Stimulated activated CD4-positive, alpha-beta T cell treated with anti-CD3 and anti-CD28 coated beads, Interleukin-12 subunit alpha, Interleukin-12 subunit beta, amount 100 ng/mL, for 4 hours (primary cell): ENCODE measurements around the gene ALLC.
"Not testable (repeated sequence)": the region's sequence is repeated elsewhere in the genome, so short reads cannot be mapped to it uniquely, and the experiment has no call there.

Source experiments
- DNase-seq: peaks from one replicate; pipeline ENCODE4 v3.0.0-alpha.2; 2020

The ALLC gene

DNA sequence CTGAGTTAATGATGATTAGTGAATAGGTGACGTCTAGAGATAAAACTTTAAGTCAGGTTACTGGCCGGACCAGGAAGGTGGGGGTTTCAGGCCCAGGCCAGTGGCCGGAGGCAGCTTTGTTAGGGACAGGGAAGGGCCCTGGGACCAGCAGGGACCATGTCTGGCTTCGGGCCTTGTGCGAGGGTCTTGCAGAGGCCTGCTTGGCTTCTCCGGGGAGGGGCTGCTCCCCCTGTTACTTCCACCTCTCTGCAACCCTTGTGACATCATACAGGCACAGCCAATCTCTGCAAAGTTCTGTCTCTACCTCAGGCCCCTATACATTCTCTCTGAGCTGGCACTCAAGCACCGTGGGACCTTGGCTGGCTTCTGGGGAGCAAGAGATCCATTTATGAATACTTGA is at the start of gene ALLC:
TSS of gene ALLC (plus strand) at position 320 of the 400 bp plus-strand sequence. CDS start 12,958 bp downstream, outside the sequence.
- DNase-seq: no peak

DNA sequence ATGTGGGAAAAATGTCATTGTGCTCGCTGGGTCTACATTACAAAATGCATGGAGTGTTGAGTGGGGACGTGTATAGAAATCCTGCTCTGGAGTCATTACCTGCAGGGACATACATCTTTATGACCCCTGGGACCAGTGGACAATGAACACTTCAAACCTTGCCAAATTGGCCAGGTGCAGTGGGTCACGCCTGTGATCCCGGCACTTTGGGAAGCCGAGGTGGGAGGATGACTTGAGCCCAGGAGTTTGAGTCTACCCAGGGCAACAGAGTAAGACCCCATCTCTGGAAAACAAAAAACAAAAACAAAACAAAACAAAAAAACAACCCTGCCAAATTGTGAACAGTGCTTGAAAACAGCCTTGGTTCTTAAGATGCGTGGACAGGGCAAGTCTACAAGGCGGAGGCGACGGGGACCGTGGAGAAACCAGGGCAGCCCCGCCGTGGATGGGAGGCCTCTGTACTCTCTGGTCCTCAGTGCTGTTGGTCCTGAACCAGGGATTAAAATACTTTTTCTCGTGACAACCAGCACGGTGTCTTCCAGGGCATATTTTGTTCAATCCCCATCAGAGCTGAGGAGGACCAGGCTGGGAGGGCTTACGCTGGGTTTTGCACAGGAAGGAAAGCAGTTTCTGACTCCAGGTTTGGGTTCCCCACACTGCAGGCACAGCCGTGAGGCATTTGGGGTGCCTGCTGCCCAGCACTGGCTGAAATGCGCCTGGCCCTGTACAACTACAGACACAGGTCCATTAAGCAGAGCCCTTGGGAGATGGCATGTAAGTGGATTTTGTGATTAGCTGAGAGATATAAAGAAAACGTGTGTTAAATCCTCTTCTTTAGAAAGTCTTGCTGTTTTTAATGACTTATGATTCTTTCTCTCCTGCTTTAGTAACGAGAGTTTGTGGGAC is 49.4 kb upstream of the ALLC start:
- DNase-seq: no peak

DNA sequence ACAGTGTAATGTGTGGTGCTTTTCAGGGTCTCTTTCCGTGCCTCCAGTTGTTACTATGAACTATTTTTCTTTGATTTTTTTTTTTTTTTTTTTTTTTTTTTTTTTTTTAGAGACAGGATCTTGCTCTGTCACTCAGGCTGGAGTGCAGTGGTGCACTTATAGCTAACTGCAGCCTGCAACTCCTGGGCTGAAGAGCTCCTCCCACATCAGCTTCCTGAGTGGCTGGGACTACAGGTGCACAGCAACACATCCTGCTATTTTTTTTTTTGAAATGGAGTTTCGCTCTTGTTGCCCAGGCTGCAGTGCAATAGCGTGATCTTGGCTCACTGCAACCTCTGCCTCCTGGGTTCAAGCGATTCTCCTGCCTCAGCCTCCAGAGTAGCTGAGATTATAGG is 48.7 kb upstream of the ALLC start:
- DNase-seq: not testable (repeated sequence)

DNA sequence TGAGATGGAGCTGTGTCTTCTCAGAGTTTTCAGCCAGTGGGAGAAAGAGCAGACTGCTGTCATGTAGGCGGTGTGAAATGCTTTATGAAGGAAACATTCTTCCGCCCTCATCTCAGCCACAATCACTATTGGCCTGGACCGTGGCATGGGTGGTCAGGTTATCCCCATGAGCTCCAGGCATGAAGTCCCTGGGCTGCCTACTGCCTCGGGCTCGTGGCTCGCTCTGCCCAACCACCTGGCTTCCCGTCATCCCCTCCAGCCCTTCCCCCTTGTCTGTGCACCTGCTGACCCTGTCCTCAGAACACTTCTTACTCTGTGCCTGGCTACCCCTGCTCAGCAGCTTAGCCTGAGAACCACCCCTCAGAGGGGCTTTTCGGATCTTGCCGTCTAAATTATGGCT is 47.6 kb upstream of the ALLC start:
- DNase-seq: no peak

DNA sequence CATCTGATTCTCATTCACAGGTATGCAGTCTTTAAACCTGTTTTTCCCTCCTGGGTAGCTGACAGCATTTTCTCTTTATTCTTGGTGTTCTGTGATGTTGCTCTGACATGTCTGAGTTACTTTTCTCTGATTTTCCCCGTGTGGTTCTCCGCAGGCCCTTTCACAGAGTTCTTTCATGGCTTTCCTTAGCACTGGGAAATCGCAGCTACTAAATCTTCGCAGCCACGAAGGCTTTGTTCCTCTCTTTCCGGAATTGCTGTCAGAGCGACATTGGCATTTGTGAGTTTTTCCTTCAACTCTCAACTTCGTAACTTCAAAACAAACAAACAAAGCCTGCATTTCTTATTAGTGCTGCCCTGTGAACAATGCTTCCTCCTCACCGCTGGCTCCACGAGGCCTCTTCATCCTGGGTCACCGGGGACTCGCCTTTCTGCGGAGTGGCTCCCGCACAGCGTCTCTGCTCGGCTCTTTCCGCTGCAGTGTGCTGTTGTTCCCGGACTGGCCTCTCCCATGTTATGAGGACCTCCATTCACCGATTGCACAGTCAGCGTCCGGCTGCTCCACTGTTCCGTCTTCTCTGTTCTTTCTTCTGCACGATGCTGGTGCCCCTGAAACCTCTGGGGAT is 47.0 kb upstream of the ALLC start:
- DNase-seq: no peak

DNA sequence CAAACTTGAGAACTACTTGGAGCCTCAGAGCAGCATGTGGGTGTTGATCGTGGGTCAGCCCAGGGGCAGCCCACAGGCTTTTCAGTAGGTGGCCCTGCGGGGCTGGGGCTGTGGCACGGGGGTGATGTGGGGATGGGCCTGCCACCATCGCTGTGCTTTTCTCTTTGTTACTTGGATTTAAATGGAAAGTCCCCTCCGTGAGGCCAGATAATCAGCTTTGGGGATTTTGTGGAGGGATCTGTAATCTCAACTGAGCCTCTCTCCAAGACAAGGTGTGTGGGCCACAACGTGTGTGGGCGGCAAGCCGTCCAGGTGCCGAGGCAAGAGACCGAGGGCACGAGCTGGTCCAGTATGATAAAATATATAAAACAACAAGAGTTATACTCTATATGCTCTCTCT is 46.4 kb upstream of the ALLC start:
- no peak for DNase-seq

DNA sequence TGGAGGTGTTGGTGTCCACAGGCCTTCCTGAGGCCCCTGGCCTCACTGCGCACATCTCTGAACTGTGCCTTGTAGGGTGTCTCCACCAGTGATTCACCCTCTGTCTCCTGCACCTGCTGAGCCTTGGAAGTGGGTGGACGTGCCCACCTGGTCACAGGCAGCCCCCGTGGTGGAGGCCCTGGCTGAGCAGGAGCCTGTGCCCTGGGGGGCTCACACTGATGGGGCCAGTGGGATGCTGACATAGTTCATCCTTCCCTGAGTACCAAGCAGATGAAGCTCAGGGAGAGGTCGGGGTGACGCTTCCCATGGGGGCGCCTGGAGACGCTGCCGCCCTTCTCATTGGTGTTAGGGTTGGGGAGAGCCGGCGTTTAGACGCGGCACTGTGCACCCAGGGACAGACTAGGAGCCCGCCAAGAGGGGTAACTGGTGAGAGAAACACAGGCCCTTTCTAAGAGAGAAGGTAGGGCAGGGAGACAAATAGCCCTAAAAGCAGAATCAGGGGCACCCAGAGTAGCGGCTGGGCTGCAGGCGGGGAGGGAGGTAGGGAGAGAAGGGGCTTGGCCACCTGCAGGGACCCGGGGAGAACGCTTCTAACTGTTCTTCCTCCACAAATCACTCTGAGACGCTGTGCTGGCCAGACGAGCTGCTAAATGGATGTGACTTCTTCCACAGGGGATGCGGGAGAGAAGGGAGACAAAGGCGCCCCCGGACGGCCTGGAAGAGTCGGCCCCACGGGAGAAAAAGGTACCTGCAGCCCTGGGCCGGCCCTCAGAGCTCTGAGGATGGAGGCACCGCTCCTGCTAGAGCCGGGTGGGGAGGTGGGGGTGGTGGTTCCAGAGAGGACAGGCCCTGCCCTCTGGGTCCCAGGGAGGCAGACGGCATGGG is 45.1 kb upstream of the ALLC start:
- DNase-seq: no peak

DNA sequence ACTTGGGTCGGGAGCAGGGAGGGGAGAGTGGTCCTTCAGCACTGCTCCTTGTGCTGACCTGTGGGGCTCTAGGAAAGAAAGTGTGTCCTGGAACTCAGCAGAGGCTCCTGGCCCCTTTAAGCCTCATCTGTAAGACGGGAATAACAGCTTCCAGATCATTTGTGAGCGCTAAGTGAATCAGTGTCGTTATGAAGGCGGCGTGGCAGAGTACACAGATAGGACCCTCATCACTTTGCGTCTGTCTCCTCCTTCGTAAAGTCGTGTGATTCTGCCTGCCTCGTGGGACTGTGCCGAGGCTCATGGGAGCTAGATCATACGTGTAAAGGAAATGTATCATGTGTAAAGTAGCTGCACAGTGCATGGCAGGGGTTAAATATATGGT is 44.5 kb upstream of the ALLC start:
- no peak for DNase-seq

DNA sequence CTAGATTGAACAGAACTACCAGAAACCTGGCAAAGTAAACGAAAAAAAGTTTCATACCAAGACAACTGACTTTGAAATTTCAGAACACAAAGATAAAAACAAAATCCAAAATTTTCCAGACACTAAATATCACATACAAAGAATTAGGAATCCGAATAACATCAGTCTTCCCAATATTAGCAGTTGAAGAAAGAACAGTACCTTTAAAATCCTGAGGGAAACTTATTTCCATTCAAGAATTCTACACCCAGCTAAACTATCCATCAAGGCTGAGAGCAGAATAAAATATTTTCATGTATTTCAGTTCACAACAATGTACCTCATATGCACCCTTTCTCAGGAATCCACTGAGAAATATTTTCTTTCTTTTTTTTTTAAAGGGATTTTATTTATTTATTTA is 43.3 kb upstream of the ALLC start:
- DNase-seq: not testable (repeated sequence)

DNA sequence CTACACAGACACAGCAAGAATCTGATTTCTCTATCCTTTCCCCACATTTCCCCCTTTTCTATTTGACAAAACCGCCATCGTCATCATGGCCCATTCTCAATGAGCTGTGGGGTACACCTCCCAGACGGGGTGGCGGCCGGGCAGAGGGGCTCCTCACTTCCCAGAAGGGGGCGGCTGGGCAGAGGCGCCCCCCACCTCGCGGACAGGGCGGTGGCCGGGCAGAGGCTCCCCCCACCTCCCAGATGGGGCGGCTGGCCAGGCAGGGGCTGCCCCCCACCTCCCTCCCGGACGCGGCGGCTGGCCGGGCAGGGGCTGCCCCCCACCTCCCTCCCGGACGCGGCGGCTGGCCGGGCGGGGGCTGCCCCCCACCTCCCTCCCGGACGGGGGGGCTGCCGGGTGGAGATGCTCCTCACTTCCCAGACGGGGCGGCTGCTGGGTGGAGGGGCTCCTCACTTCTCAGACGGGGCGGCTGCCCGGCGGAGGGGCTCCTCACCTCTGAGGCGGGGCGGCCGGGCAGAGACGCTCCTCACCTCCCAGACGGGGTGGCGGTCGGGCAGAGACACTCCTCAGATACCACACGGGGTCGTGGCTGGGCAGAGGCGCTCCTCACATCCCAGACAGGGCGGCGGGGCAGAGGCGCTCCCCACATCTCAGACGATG is 42.3 kb upstream of the ALLC start:
- not testable (repeated sequence) for DNase-seq

DNA sequence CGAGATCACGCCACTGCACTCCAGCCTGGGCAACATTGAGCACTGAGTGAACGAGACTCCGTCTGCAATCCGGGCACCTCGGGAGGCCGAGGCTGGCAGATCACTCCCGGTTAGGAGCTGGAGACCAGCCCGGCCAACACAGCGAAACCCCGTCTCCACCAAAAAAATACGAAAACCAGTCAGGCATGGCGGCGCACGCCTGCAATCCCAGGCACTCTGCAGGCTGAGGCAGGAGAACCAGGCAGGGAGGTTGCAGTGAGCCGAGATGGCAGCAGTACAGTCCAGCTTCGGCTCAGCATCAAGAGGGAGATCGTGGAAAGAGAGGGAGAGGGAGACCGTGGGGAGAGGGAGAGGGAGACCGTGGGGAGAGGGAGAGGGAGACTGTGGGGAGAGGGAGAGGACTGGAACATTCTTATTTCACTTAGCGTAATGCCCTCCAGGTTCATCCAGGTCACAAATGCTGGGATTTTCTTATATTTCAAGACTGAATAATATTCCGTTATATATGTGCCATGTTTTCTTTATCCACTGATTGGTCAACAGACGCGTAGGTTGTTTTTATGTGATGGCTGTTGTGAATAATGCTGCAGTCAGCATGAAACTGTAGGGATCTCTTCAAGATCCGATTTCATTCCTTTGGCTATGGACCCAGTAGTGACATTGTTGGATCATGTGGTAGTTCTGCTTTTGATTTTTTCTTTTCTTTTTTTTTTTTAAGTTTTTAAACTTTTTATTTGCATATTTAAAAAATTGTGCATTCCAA is 41.4 kb upstream of the ALLC start:
- DNase-seq: not testable (repeated sequence)

DNA sequence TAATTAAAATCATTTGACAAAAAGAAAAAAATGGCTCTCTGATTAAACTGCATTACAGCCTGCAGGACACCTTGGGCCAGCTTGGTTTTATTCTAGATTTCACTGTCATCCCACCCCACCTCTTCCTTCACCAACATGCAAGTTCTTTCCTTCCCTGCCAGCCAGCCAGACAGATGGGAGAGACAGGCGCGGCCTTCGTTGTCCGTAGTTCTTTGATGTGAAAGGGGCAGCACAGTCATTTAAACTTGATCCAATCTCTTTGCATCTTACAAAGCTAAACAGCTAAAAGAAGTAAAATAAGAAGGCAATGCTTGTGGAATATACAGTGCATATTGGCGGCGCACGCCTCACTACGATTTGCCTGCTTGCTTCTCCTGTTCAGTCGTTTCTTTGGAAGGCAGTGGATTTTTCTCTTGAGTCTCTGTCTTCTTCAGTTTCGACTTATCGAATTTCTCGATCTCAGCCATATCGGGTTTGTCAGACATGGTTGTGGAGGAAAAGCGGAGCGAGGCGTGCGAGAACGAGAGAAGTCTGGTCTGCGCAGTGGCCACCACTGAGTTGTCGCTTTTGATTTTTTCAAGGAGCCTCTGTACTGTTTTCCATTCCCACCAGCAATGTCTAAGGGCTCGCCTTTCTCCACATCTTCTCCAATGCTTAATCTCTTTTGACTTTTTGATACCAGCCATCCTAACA is 40.7 kb upstream of the ALLC start:
- no peak for DNase-seq

DNA sequence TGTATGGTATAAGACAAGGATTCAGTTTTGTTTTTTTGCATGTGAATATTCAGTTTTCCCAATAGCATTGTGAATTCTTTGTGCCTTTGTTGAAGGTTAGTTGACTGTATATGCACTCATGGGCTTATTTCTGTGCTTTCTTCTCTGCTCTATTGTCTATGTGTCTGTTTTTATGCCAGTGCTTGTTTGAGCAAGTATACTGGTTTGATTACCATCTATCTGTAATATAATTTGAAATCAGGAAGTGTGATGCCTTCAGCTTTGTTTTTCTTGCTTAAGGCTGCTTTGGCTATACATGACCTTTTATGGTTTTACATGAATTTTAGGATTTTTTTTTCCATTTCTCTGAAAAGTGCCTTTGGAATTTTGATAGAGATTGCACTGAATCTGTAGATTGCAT is 39.6 kb upstream of the ALLC start:
- no peak for DNase-seq

DNA sequence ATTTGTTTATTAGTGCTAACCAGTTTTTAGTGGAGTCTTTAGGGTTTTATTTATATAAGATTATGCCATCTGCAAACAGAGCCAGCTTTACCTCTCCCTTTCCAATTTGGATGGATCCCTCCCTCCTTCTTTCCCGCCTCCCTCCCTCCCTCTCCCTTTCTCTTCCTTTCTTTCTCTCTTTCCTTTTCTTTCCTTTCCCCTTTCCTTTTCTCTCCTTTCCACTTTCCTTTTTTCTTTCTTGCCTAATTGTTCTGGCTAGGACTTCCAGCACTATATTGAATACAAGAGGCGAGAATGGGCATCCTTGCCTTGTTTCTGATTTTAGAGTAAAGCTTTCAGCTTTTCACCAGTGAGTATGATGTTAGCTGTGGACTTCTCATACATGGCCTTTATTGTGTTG is 39.0 kb upstream of the ALLC start:
- DNase-seq: no peak

DNA sequence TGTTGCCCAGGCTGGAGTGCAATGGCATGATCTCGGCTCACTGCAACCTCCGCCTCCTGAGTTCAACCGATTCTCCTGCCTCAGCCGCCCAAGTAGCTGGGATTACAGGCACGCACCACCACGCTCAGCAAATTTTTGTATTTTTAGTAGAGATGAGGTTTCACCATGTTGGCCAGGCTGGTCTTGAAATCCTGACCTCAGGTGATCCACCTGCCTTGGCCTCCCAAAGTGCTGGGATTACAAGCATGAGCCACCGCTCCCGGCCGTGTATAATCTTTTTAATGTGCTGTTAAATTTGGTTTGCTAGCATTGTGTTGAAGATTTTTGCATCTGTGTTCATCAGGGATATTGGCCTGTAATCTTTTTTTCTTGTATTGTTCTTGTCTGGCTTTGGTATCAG is 38.3 kb upstream of the ALLC start:
- not testable (repeated sequence) for DNase-seq

DNA sequence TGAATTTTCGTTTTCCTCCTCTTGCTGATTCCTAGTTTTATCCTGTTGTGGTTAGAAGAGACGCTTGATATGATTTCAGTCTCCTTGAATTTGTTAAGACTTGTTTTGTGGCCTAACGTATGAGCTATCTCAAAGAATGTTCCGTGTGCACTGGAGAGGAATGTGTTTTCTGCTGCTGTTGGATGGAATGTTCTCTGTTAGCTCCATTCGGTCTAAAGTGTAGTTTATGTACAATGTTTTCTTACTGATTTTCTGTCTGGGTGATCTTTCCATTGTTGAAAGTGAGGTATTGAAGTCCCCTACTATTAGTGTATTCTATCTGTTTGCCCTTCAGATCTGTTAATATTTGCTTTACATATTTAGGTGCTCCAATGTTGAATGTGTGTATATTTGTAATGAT is 37.2 kb upstream of the ALLC start:
- no peak for DNase-seq

DNA sequence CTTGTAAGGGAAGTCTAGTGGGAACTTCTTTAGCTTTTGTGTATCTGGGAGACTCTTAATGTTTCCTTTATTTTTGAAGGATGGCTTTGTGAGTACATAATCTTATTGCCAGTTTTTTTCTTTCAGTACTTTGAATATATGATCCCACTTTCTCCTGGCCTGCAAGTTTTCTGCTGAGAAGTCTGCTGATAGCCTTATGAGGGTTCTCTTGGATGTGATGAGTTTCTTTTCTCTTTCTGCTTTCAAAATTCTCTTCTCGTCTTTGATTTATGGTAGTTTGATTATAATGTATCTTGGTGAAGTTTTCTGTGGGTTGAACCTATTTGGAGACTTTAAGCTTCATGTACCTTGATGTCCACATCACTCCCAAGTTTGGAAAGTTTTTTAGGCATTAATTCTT is 35.0 kb upstream of the ALLC start:
- DNase-seq: no peak

DNA sequence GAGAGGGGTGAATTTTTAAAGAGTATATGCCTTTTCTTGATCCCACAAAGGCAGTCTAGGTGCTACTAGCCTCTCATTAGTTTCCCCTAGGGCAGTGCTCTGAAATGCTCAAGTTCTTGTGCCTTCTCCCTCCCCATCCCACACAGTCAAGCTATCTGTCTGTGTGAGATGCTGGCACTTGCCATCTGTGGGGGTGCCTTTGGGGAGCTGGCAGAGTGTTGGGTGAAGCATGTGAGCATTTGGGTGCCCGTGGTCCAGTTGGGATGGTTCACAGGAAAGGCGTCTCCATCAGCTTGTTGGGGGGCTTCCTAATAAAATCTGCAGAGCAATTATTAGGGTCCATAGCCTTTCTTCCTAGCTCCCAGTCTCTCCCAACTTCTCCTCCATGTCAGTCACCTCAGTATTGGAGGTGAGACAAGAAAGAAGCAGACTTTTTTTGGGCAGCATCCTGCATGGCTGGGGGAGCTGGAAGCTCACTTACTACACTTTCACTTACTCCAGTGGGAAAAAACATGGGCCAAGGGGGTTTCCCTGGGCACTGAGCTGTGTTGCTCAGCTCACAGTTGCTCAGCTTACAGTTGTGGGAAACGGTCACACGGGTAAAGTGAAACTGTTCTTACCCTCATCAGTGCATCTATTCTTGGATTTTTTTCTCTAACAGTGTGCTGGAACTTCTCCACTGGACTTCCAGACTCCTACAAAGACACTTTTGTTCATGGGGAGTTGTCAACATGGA is 33.8 kb upstream of the ALLC start:
- DNase-seq: no peak

DNA sequence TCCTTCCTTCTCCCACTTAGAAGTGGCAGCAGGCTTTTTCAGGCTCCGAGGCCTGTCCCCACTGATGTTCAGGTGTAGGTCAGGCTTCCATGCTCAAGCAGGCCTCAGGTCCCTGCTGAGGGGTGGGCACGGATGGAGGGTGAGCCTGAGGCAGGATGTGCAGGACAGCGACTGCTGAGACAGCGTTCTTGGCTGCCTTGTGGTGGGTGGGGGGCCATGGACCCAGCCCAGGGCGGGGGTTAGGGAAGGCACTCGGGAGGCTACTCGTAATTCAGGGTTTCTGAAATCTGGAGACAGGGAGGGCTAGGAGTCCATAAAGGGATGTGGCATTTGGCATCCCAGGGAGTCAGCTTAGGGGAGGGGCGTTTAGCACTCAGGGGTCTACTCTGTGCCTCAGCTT is 32.8 kb upstream of the ALLC start:
- no peak for DNase-seq

DNA sequence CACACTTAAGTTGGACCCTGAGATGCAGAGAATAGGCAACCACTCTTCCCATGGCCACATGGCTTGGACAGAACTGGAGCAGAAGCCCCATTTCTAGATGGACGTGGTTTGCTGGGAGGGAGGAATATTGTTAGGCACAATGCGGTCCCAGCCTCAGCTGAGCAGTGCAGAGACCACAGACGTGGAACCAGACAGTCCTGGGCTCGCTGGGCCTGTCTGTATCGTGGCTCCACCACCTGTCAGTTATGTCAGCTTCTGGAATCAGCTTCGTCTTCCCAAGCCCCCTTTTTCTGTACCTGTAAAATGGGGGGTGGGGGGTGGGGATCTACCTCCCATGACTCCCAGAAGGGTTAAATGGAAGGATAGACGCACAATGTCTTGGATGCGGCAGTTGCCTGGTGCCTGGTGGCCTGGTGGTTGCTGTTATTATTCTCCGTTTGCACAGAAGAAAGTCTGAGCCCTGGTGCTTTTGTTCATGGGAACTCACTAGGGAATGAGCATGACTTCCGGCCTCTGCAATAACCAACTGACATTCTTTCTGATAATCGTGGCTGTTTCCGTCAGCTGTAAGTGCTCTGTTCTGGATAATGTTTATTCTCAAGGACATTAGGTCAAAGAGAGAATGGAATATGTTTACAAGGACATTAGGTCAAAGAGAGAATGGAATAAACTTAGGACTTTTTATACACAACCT is 31.7 kb upstream of the ALLC start:
- DNase-seq: no peak
